Spleen (tissue), 7 donors: Measurements from ENCODE around the gene ATG9A.

Source experiments
- POLR2AphosphoS5 ChIP-seq, 3 donors: sonication (generic); formaldehyde crosslinking; IDR thresholded peaks; one replicate each; pipeline ENCODE4 v1.5.1; 2017; ENCODE audit warnings: antibody characterized with exemption in 3 of 3
- TF ChIP-seq, protein P1 (sequence below), 11 experiments: fragments of 200-600 bp in 7 of 11; fragments of 450-650 bp in 4 of 11; sonication (generic) in 4 of 11; IDR thresholded peaks in 8 of 11; conservative IDR thresholded peaks in 3 of 11; 1 replicate in 7 of 11; 2 replicates in 4 of 11; pipeline versions ENCODE4 v1.4.0 to v1.8.0; 2016 to 2021; ENCODE audit warnings: antibody characterized with exemption in 11 of 11, inconsistent platforms in 4 of 11, mild to moderate bottlenecking in 1 of 11
- donor health status: DM: no; HTN: no; CAD: no; lungs with moderate emphysema.
- donor health status: DM: no; HTN: no; CAD: no.
- donor health status: DM: no; HTN: no; CAD: no.

DNA sequence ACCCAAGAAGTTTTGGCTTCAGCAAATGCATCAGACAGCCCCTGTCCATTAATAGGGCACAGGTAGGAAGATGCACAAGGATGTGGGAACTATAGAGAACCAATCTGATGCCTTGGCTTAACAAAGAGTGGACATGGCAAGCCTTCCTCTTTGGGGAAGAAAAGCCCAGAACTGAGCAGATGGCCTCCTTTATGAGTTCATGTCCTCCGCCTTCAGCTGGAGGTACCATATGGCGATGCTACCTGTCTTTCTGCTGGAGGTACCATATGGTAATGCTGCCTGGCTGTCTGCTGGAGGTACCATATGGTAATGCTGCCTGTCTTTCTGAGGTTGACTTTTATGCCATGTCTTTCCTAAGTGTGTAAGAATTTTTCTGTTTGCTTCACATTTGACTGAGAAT is 45.3 kb downstream of the ATG9A start:
- TF ChIP-seq, protein P1, sequence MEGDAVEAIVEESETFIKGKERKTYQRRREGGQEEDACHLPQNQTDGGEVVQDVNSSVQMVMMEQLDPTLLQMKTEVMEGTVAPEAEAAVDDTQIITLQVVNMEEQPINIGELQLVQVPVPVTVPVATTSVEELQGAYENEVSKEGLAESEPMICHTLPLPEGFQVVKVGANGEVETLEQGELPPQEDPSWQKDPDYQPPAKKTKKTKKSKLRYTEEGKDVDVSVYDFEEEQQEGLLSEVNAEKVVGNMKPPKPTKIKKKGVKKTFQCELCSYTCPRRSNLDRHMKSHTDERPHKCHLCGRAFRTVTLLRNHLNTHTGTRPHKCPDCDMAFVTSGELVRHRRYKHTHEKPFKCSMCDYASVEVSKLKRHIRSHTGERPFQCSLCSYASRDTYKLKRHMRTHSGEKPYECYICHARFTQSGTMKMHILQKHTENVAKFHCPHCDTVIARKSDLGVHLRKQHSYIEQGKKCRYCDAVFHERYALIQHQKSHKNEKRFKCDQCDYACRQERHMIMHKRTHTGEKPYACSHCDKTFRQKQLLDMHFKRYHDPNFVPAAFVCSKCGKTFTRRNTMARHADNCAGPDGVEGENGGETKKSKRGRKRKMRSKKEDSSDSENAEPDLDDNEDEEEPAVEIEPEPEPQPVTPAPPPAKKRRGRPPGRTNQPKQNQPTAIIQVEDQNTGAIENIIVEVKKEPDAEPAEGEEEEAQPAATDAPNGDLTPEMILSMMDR (IDR thresholded peaks at IDR 0.05 in 8 of 11, conservative IDR thresholded peaks at IDR 0.05 in 3 of 11), result no peak
- no peak for TF ChIP-seq POLR2AphosphoS5 (IDR thresholded peaks at IDR 0.05)
